Lung (tissue), 12 donors: ENCODE measurements around the gene GRIA1. TPM values are rescaled to one million over a fixed set of nuclear protein-coding genes. Genes with fewer than 3 reads are reported as not detected.

Source experiments
- ATAC-seq: fragments of 200-7000 bp; cut with Tn5 transposase; one replicate; pipeline ENCODE4 v1.9.1; 2020; ENCODE audit warnings: moderate number of reproducible peaks; ENCODE audit not compliant: insufficient read depth, low FRiP score
- DNase-seq, 3 donors: peaks; one replicate each; pipeline ENCODE4 v3.0.0-alpha.2; 2013 to 2017
- H3K27ac ChIP-seq, 2 donors: one replicate each; pipeline ENCODE4 v1.5.1; 2013; ENCODE audit warnings: mild to moderate bottlenecking in 2 of 2, moderate library complexity in 2 of 2, control low read depth in 1 of 2, inconsistent platforms in 1 of 2, low read depth in 1 of 2, low read length in 1 of 2
- H3K27me3 ChIP-seq, 3 donors: one replicate each; pipeline ENCODE4 v1.5.1; 2013; ENCODE audit warnings: low read length in 2 of 3; ENCODE audit not compliant: control insufficient read depth in 3 of 3, insufficient read depth in 3 of 3
- H3K36me3 ChIP-seq, 4 donors: one replicate each; pipeline ENCODE4 v1.5.1; 2013; ENCODE audit warnings: low read length in 4 of 4, mild to moderate bottlenecking in 1 of 4, moderate library complexity in 1 of 4; ENCODE audit not compliant: control insufficient read depth in 4 of 4, insufficient read depth in 4 of 4
- H3K4me1 ChIP-seq, 5 donors: one replicate each; pipeline ENCODE4 v1.5.1; 2013; ENCODE audit warnings: low read length in 5 of 5, mild to moderate bottlenecking in 2 of 5, moderate library complexity in 1 of 5; ENCODE audit not compliant: control insufficient read depth in 5 of 5, insufficient read depth in 5 of 5
- H3K4me3 ChIP-seq: one replicate; pipeline ENCODE4 v1.5.1; 2013; ENCODE audit warnings: mild to moderate bottlenecking, control low read depth, moderate library complexity
- H3K9ac ChIP-seq, 2 donors: one replicate each; pipeline ENCODE4 v1.5.1; 2013; ENCODE audit warnings: low read length in 2 of 2, control low read depth in 1 of 2; ENCODE audit not compliant: insufficient read depth in 1 of 2
- H3K9me3 ChIP-seq, 4 donors: one replicate each; pipeline ENCODE4 v1.5.1; 2013; ENCODE audit warnings: low read length in 3 of 4, mild to moderate bottlenecking in 1 of 4, moderate library complexity in 1 of 4; ENCODE audit not compliant: control insufficient read depth in 4 of 4, insufficient read depth in 3 of 4
- CTCF ChIP-seq: IDR thresholded peaks from 2 replicates; pipeline ENCODE4 v1.5.1; 2012; ENCODE audit warnings: mild to moderate bottlenecking; ENCODE audit errors: control extremely low read depth, extremely low read depth
- WGBS, 2 donors: extraction: QIAGEN DNeasy Blood & Tissue Kit; methylation state at CpG; one replicate each; pipeline ENCODE4 v1.1.7; 2013; 5-methylcytosine and 5-hydroxymethylcytosine counted together
- polyA plus RNA-seq, 2 donors: library from polyadenylated mRNA; stranded (reverse); fragments of 200-250 nt; gene quantifications; one replicate each; pipeline ENCODE4 v1.2.1, GENCODE V29; 2013
- total RNA-seq, 2 donors: library from RNA; depleted of rRNA in 1 of 2; stranded (reverse); fragments of >200 nt in 1 of 2; gene quantifications; one replicate each; pipeline ENCODE4 v1.2.1, GENCODE V29; 2014 to 2021
- donor health status: control.
- donor health status: control.
- donor health status: Bipolar disorder and iron deficiency.
- donor health status: healthy.
- donor health status: DM: yes; HTN: yes; CAD: no.

The GRIA1 gene
- total and polyA plus RNA-seq, 4 donors = 1.1 to 12.5 (median 2.0) TPM

GRCh38 chr5:153660919-153661318 is 170.4 kb downstream of the GRIA1 start:
- peaks cover 0 to 6% (median 0%) of the 10 kb centered on the region in 5 donors for H3K4me1 ChIP-seq
- 63 to 65% methylated on average over 2 of the region's 2 CpGs for WGBS, 2 donors
- H3K27me3 ChIP-seq = no peaks in the 10 kb centered on the region
- TF ChIP-seq CTCF = no peak
- peaks cover 0 to 3% (median 0%) of the 10 kb centered on the region in 4 donors for H3K9me3 ChIP-seq
- H3K9ac ChIP-seq = no peak overlapping the region
- DNase-seq (no peak), ATAC-seq (no peak)
- no peak overlapping the region for H3K4me3 ChIP-seq
- no peak overlapping the region for H3K27ac ChIP-seq
- H3K36me3 ChIP-seq = peaks cover 0 to 4% (median 1%) of the 10 kb centered on the region in 4 donors

- H3K4me3 ChIP-seq = no peak overlapping the region
- H3K27me3 ChIP-seq = no peaks in the 10 kb centered on the region
- H3K9ac ChIP-seq = no peak overlapping the region
- no peak for DNase-seq
- TF ChIP-seq CTCF = no peak
- H3K4me1 ChIP-seq = peaks cover 0 to 6% (median 0%) of the 10 kb centered on the region in 5 donors
- no peak for ATAC-seq
- H3K27ac ChIP-seq = no peak overlapping the region
- peaks cover 0 to 9% (median 1%) of the 10 kb centered on the region in 4 donors for H3K36me3 ChIP-seq
- H3K9me3 ChIP-seq = peaks cover 0 to 3% (median 0%) of the 10 kb centered on the region in 4 donors
- 81 to 83% methylated on average over 2 of the region's 2 CpGs for WGBS, 2 donors
Observed at GRCh38 chr5:153661897-153662296, 171.4 kb downstream of the GRIA1 start.

GRCh38 chr5:153670101-153670500 is 179.6 kb downstream of the GRIA1 start:
- peaks cover 0 to 9% (median 0%) of the 10 kb centered on the region in 4 donors for H3K36me3 ChIP-seq
- H3K9me3 ChIP-seq = no peaks in the 10 kb centered on the region
- DNase-seq = peak in 2 of 3 donors; percentile 22 to 64
- H3K9ac ChIP-seq = no peak overlapping the region
- no peak for TF ChIP-seq CTCF
- H3K27ac ChIP-seq = no peak overlapping the region
- peaks cover 0 to 19% (median 13%) of the 10 kb centered on the region in 5 donors for H3K4me1 ChIP-seq
- ATAC-seq = no peak
- no peaks in the 10 kb centered on the region for H3K27me3 ChIP-seq
- WGBS, 2 donors = 79% methylated on average over 1 of the region's 1 CpG
- H3K4me3 ChIP-seq = no peak overlapping the region
